GM23338 (cell line): ENCODE results near the gene NFATC3. TPM values are rescaled to one million over a fixed set of nuclear protein-coding genes. Genes with fewer than 3 reads are reported as not detected.
"Not testable (repeated sequence)": the region's sequence is repeated elsewhere in the genome, so short reads cannot be mapped to it uniquely, and the experiment has no call there.

Source experiments
- ATAC-seq: fragments of 200-7000 bp; cut with Tn5 transposase; 3 replicates; pipeline ENCODE4 v1.9.1; 2020
- DNase-seq: peaks from one replicate; pipeline ENCODE4 v3.0.0-alpha.2; 2015; ENCODE audit warnings: low spot score
- H2AFZ ChIP-seq: fragments of 200-600 bp; sonication (generic); 2 replicates; pipeline ENCODE4 v1.8.0; 2016; ENCODE audit warnings: antibody characterized with exemption, mild to moderate bottlenecking, moderate library complexity
- H3F3A ChIP-seq: fragments of 200-600 bp; sonication (generic); replicated peaks from 2 replicates; pipeline ENCODE4 v1.8.0; 2017; ENCODE audit warnings: antibody characterized with exemption, mixed run types, low read depth
- H3K27ac ChIP-seq: fragments of 200-600 bp; sonication (generic); 2 replicates; pipeline ENCODE4 v1.6.1; 2016; ENCODE audit warnings: low read depth
- H3K27me3 ChIP-seq: fragments of 200-600 bp; sonication (generic); 2 replicates; pipeline ENCODE4 v1.8.0; 2016; ENCODE audit warnings: mild to moderate bottlenecking, mixed run types, moderate library complexity; ENCODE audit not compliant: insufficient read depth
- H3K36me3 ChIP-seq: fragments of 200-600 bp; sonication (generic); 2 replicates; pipeline ENCODE4 v1.8.0; 2016; ENCODE audit warnings: mild to moderate bottlenecking; ENCODE audit not compliant: insufficient read depth
- H3K4me1 ChIP-seq: fragments of 200-600 bp; sonication (generic); 2 replicates; pipeline ENCODE4 v1.8.0; 2016; ENCODE audit warnings: mild to moderate bottlenecking, moderate library complexity; ENCODE audit not compliant: insufficient read depth
- H3K4me2 ChIP-seq: fragments of 200-600 bp; sonication (generic); 2 replicates; pipeline ENCODE4 v1.7.1; 2017; ENCODE audit warnings: mixed run types
- H3K4me3 ChIP-seq: fragments of 200-600 bp; sonication (generic); 2 replicates; pipeline ENCODE4 v1.6.1; 2016; ENCODE audit warnings: mixed run types
- H3K79me2 ChIP-seq: fragments of 200-600 bp; sonication (generic); replicated peaks from 2 replicates; pipeline ENCODE4 v1.8.0; 2017; ENCODE audit warnings: mild to moderate bottlenecking; ENCODE audit not compliant: insufficient read depth
- H3K9me2 ChIP-seq: fragments of 200-600 bp; sonication (generic); 2 replicates; pipeline ENCODE4 v1.8.0; 2017; ENCODE audit not compliant: insufficient read depth
- H4K20me1 ChIP-seq: fragments of 200-600 bp; sonication (generic); replicated peaks from 2 replicates; pipeline ENCODE4 v1.8.0; 2017; ENCODE audit warnings: mild to moderate bottlenecking; ENCODE audit not compliant: insufficient read depth
- H3K27ac Mint-ChIP-seq: 2 replicates; pipeline ENCODE4 v1.8.0; 2020; ENCODE audit warnings: inconsistent platforms, mild to moderate bottlenecking, moderate library complexity, mixed read lengths
- H3K27me3 Mint-ChIP-seq: 3 replicates; pipeline ENCODE4 v1.8.0; 2022; ENCODE audit warnings: low read depth, mild to moderate bottlenecking, moderate library complexity, mixed read lengths, inconsistent platforms; ENCODE audit not compliant: insufficient read depth, poor library complexity
- H3K36me3 Mint-ChIP-seq: 3 replicates; pipeline ENCODE4 v1.8.0; 2021; ENCODE audit warnings: low read depth, mild to moderate bottlenecking, inconsistent platforms, moderate library complexity, mixed read lengths
- H3K4me1 Mint-ChIP-seq: 3 replicates; pipeline ENCODE4 v1.8.0; 2020; ENCODE audit warnings: mild to moderate bottlenecking, inconsistent platforms, mixed read lengths
- H3K4me3 Mint-ChIP-seq: 3 replicates; pipeline ENCODE4 v1.8.0; 2021; ENCODE audit warnings: moderate library complexity, mild to moderate bottlenecking, inconsistent platforms, mixed read lengths
- H3K9me3 Mint-ChIP-seq: 3 replicates; pipeline ENCODE4 v1.8.0; 2020; ENCODE audit warnings: moderate library complexity, mild to moderate bottlenecking, inconsistent platforms, mixed read lengths
- CREB1 ChIP-seq: fragments of 250-450 bp; sonication (Bioruptor Pico); IDR thresholded peaks from 2 replicates; pipeline ENCODE4 v1.5.0; 2020; ENCODE audit warnings: low read depth, mild to moderate bottlenecking, moderate library complexity
- EZH2 ChIP-seq: fragments of 200-600 bp; sonication (generic); IDR thresholded peaks from one replicate; pipeline ENCODE4 v1.8.0; 2017; ENCODE audit warnings: antibody characterized with exemption, mild to moderate bottlenecking, low read depth; ENCODE audit not compliant: unreplicated experiment
- EZH2phosphoT487 ChIP-seq: fragments of 200-600 bp; sonication (generic); IDR thresholded peaks from one replicate; pipeline ENCODE4 v1.8.1; 2018; ENCODE audit warnings: antibody characterized with exemption; ENCODE audit not compliant: unreplicated experiment
- JUNB ChIP-seq: IDR thresholded peaks from one replicate; pipeline ENCODE4 v1.6.1; 2016; ENCODE audit warnings: antibody characterized with exemption; ENCODE audit not compliant: unreplicated experiment
- NANOG ChIP-seq: IDR thresholded peaks from 2 replicates; pipeline ENCODE4 v1.6.1; 2016; ENCODE audit warnings: antibody characterized with exemption, borderline replicate concordance
- POLR2AphosphoS5 ChIP-seq: IDR thresholded peaks from 2 replicates; pipeline ENCODE4 v1.6.1; 2016; ENCODE audit warnings: antibody characterized with exemption, low read depth
- STAT1 ChIP-seq: IDR thresholded peaks from one replicate; pipeline ENCODE4 v1.6.1; 2016; ENCODE audit warnings: antibody characterized with exemption; ENCODE audit not compliant: unreplicated experiment
- ZNF114 ChIP-seq: fragments of 250-450 bp; sonication (Bioruptor Pico); IDR thresholded peaks from 2 replicates; pipeline ENCODE4 v1.5.0; 2020; ENCODE audit warnings: mild to moderate bottlenecking, moderate library complexity
- ZNF331 ChIP-seq: fragments of 250-450 bp; sonication (Bioruptor Pico); IDR thresholded peaks from 2 replicates; pipeline ENCODE4 v1.5.0; 2020; ENCODE audit warnings: low read depth, mild to moderate bottlenecking, moderate library complexity
- polyA plus RNA-seq: library from polyadenylated mRNA; unstranded; fragments of >200 nt; fragmentation: Nextera tagmentation; extraction: Ambion mirVana; gene quantifications from 2 replicates; pipeline ENCODE4 v1.2.1, GENCODE V29; 2016
- total RNA-seq: library from RNA; depleted of rRNA; stranded (reverse); fragments of >200 nt; shearing (Covaris generic); gene quantifications from 2 replicates; pipeline ENCODE4 v1.2.3, GENCODE V29; 2014
- TF ChIP-seq, protein P1 (sequence below): IDR thresholded peaks from one replicate; pipeline ENCODE4 v1.6.1; 2018; ENCODE audit warnings: antibody characterized with exemption; ENCODE audit not compliant: unreplicated experiment
- TF ChIP-seq, protein P2 (sequence below): fragments of 250-450 bp; sonication (Bioruptor Pico); IDR thresholded peaks from 2 replicates; pipeline ENCODE4 v1.5.0; 2020; ENCODE audit warnings: mild to moderate bottlenecking, moderate library complexity
- TF ChIP-seq, protein P3 (sequence below): IDR thresholded peaks from 2 replicates; pipeline ENCODE4 v1.6.1; 2016; ENCODE audit warnings: antibody characterized with exemption

NFATC3 gene
- total and polyA plus RNA-seq, 2 experiments from 2014 or later = 9.2 to 40.9 TPM

DNA sequence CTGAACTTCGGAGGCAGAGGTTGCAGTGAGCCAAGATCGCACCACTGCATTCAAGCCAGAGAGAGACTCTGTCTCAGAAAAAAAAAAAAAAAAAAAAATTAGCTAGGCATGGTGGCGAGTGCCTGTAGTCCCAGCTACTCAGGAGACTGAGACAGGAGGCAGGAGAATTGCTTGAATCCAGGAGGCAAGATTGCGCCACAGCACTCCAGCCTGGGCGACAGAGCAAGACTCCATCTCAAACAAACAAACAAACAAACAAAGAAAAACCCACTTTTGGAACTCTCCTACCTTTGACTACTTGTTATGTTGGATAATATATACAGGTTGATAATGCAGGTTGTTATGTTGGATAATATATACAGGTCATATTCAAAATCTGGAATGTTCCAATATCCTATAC is 35.3 kb downstream of the NFATC3 start:
- not testable (repeated sequence) for H3K27ac Mint-ChIP-seq, H3K4me3 Mint-ChIP-seq, H3K27me3 ChIP-seq, H3K27me3 Mint-ChIP-seq, DNase-seq, H3K9me2 ChIP-seq, H3K4me1 Mint-ChIP-seq, H3K4me2 ChIP-seq, H3K27ac ChIP-seq, H3K9me3 Mint-ChIP-seq, H3K4me1 ChIP-seq, ATAC-seq, H3K4me3 ChIP-seq, H3K36me3 ChIP-seq, H2AFZ ChIP-seq, H3F3A ChIP-seq, H3K36me3 Mint-ChIP-seq
- H4K20me1 ChIP-seq = peaks cover 24% of the 10 kb centered on the region; the same call in 1 of the 2 replicates
- peaks cover 95% of the 10 kb centered on the region for H3K79me2 ChIP-seq

DNA sequence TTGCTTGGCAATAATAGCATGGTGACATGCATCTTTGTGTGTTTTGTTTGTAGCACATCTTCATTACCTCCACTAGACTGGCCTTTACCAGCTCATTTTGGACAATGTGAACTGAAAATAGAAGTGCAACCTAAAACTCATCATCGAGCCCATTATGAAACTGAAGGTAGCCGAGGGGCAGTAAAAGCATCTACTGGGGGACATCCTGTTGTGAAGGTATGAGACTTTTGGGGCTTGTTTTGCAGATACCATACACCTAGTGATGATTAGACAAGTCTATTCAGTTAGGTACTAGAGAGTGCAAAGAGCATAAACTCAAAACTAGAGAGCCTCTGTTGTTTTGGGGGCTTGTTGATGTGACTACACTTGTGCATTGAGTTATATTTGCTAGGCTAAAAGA is 41.2 kb downstream of the NFATC3 start:
- peaks cover 4% of the 10 kb centered on the region for H3K27me3 Mint-ChIP-seq
- no peak for ATAC-seq
- TF ChIP-seq POLR2AphosphoS5 = no peak
- TF ChIP-seq, protein P1, sequence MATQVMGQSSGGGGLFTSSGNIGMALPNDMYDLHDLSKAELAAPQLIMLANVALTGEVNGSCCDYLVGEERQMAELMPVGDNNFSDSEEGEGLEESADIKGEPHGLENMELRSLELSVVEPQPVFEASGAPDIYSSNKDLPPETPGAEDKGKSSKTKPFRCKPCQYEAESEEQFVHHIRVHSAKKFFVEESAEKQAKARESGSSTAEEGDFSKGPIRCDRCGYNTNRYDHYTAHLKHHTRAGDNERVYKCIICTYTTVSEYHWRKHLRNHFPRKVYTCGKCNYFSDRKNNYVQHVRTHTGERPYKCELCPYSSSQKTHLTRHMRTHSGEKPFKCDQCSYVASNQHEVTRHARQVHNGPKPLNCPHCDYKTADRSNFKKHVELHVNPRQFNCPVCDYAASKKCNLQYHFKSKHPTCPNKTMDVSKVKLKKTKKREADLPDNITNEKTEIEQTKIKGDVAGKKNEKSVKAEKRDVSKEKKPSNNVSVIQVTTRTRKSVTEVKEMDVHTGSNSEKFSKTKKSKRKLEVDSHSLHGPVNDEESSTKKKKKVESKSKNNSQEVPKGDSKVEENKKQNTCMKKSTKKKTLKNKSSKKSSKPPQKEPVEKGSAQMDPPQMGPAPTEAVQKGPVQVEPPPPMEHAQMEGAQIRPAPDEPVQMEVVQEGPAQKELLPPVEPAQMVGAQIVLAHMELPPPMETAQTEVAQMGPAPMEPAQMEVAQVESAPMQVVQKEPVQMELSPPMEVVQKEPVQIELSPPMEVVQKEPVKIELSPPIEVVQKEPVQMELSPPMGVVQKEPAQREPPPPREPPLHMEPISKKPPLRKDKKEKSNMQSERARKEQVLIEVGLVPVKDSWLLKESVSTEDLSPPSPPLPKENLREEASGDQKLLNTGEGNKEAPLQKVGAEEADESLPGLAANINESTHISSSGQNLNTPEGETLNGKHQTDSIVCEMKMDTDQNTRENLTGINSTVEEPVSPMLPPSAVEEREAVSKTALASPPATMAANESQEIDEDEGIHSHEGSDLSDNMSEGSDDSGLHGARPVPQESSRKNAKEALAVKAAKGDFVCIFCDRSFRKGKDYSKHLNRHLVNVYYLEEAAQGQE = no peak
- TF ChIP-seq EZH2phosphoT487 = no peak
- TF ChIP-seq, protein P2, sequence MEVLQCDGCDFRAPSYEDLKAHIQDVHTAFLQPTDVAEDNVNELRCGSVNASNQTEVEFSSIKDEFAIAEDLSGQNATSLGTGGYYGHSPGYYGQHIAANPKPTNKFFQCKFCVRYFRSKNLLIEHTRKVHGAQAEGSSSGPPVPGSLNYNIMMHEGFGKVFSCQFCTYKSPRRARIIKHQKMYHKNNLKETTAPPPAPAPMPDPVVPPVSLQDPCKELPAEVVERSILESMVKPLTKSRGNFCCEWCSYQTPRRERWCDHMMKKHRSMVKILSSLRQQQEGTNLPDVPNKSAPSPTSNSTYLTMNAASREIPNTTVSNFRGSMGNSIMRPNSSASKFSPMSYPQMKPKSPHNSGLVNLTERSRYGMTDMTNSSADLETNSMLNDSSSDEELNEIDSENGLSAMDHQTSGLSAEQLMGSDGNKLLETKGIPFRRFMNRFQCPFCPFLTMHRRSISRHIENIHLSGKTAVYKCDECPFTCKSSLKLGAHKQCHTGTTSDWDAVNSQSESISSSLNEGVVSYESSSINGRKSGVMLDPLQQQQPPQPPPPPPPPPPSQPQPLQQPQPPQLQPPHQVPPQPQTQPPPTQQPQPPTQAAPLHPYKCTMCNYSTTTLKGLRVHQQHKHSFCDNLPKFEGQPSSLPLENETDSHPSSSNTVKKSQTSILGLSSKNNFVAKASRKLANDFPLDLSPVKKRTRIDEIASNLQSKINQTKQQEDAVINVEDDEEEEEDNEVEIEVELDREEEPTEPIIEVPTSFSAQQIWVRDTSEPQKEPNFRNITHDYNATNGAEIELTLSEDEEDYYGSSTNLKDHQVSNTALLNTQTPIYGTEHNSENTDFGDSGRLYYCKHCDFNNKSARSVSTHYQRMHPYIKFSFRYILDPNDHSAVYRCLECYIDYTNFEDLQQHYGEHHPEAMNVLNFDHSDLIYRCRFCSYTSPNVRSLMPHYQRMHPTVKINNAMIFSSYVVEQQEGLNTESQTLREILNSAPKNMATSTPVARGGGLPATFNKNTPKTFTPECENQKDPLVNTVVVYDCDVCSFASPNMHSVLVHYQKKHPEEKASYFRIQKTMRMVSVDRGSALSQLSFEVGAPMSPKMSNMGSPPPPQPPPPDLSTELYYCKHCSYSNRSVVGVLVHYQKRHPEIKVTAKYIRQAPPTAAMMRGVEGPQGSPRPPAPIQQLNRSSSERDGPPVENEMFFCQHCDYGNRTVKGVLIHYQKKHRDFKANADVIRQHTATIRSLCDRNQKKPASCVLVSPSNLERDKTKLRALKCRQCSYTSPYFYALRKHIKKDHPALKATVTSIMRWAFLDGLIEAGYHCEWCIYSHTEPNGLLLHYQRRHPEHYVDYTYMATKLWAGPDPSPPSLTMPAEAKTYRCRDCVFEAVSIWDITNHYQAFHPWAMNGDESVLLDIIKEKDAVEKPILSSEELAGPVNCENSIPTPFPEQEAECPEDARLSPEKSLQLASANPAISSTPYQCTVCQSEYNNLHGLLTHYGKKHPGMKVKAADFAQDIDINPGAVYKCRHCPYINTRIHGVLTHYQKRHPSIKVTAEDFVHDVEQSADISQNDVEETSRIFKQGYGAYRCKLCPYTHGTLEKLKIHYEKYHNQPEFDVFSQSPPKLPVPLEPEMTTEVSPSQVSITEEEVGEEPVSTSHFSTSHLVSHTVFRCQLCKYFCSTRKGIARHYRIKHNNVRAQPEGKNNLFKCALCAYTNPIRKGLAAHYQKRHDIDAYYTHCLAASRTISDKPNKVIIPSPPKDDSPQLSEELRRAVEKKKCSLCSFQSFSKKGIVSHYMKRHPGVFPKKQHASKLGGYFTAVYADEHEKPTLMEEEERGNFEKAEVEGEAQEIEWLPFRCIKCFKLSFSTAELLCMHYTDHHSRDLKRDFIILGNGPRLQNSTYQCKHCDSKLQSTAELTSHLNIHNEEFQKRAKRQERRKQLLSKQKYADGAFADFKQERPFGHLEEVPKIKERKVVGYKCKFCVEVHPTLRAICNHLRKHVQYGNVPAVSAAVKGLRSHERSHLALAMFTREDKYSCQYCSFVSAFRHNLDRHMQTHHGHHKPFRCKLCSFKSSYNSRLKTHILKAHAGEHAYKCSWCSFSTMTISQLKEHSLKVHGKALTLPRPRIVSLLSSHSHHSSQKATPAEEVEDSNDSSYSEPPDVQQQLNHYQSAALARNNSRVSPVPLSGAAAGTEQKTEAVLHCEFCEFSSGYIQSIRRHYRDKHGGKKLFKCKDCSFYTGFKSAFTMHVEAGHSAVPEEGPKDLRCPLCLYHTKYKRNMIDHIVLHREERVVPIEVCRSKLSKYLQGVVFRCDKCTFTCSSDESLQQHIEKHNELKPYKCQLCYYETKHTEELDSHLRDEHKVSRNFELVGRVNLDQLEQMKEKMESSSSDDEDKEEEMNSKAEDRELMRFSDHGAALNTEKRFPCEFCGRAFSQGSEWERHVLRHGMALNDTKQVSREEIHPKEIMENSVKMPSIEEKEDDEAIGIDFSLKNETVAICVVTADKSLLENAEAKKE = no peak
- no peak for TF ChIP-seq ZNF331 (CRISPR knock-in tag)
- no peak for TF ChIP-seq JUNB
- TF ChIP-seq CREB1 (CRISPR knock-in tag) = no peak
- no peak for TF ChIP-seq ZNF114
- no peak for TF ChIP-seq NANOG
- TF ChIP-seq, protein P3, sequence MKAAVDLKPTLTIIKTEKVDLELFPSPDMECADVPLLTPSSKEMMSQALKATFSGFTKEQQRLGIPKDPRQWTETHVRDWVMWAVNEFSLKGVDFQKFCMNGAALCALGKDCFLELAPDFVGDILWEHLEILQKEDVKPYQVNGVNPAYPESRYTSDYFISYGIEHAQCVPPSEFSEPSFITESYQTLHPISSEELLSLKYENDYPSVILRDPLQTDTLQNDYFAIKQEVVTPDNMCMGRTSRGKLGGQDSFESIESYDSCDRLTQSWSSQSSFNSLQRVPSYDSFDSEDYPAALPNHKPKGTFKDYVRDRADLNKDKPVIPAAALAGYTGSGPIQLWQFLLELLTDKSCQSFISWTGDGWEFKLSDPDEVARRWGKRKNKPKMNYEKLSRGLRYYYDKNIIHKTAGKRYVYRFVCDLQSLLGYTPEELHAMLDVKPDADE = no peak
- no peak for TF ChIP-seq STAT1
- no peak for TF ChIP-seq EZH2

More for the DNA sequence above, 41.2 kb downstream of the NFATC3 start:
- Histone ChIP-seq H3K9me2 (no peaks in the 10 kb centered on the region), H3K36me3 (peaks cover 5% of the 10 kb centered on the region; the same call in 1 of the 2 replicates), H3F3A (no peaks in the 10 kb centered on the region), H3K4me2 (no peak overlapping the region), H3K27ac (0 out of 2 replicates have a peak overlapping the region, but pooled peaks have one; percentile 47), H3K27me3 (no peaks in the 10 kb centered on the region), H3K4me3 (no peak overlapping the region), H2AFZ (no peak overlapping the region), H4K20me1 (peaks cover 7% of the 10 kb centered on the region; the same call in 1 of the 2 replicates), H3K79me2 (peaks cover 43% of the 10 kb centered on the region), H3K4me1 (no peaks in the 10 kb centered on the region)
- no peak overlapping the region for H3K4me3 Mint-ChIP-seq
- no peak overlapping the region for H3K27ac Mint-ChIP-seq
- H3K4me1 Mint-ChIP-seq = no peaks in the 10 kb centered on the region; the same call in 2 of the 3 replicates
- no peak for DNase-seq
- no peaks in the 10 kb centered on the region for H3K36me3 Mint-ChIP-seq
- H3K9me3 Mint-ChIP-seq = no peaks in the 10 kb centered on the region
